Activated CD4-positive, alpha-beta T cell treated with anti-CD3 and anti-CD28 coated beads, Interleukin-2, amount 50 U/mL, for 4 hours (primary cell): ENCODE results near the gene C11orf21.

Experiments
- DNase-seq, 2 experiments: peaks; one replicate each; pipeline ENCODE4 v3.0.0-alpha.2; 2020

Gene C11orf21

GRCh38 chr11:2320568-2321310 is 19.0 kb upstream of the C11orf21 start:
- DNase-seq, result no peak

- DNase-seq, result no peak
Measured at GRCh38 chr11:2319791-2320472, 18.2 kb upstream of the C11orf21 start.

- DNase-seq, result no peak
Measured at GRCh38 chr11:2318707-2319106, 17.0 kb upstream of the C11orf21 start.

- no peak for DNase-seq
Measured at GRCh38 chr11:2318123-2318522, 16.4 kb upstream of the C11orf21 start.

DNA sequence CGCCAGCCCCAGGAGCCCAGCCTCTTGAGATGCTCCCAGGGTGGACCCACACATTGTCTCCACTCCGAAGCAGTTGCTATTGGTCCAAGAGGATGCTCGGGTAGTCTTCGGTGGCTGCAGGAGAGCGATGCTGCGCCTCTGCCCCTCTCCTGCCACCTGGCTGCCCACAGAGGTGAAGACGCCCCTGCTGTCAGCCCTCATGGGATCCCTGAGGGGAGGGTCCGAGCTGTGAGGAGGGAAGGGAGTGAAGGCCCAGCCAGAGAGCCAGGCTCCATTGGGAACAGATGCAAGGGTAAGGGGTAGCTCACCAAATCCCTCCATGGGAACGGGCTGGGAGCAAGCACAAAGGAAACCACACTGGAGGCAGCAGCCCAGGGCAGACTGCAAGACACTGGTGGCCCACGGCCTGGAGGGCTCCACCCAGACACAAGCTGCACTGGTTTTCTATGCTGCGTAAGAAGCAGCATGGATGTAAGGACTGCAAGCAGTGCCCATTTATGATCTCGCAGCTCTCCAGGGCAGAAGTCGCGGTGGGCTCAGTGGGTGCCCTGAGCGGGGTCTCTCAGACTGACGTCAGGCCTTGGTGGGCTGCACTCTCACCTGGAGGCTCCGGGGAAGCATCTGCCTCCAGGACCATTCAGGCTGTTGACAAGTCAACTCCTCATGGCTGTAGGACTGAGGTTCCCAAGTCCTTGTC is 15.8 kb upstream of the C11orf21 start:
- DNase-seq, result no peak

- DNase-seq, result no peak
Measured at GRCh38 chr11:2316963-2317244, 15.2 kb upstream of the C11orf21 start.

DNA sequence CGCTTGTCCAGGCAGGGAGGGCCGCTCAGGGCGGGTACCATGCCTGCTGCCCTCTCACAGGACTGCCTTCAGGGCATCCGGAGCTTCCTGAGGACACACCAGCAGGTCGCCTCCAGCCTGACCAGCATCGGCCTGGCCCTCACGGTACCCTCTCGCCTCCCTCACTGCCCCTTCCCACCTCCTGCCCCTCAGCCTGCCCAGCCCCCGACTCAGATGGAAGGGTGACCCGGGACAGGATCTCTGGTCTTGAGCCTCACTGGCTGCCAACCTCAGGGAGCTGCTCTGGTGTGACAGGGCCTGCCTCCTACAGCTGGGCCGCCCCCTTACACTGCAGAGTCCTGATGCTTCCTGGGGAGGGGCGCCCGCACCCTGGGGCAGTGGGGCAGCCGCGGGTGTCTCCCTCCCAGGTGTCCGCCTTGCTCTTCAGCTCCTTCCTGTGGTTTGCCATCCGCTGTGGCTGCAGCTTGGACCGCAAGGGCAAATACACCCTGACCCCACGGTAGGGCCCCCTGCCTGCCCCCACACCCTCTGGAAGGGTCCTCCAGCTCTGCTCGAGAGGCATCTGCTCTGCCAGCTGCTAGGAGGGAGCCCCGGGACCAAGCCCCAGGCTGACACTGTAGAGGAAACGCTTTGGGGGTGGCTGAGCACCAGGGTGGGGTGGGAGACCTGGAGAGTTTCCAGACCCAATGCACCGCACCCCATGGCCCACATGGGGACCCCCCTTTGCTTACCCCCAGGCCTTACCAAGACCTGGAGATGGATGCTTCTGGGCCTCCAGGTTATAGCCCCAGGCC is 14.6 kb upstream of the C11orf21 start:
- no peak for DNase-seq

- no peak for DNase-seq
Measured at GRCh38 chr11:2315395-2316168, 13.9 kb upstream of the C11orf21 start.

- no peak for DNase-seq
Measured at GRCh38 chr11:2314525-2315394, 13.0 kb upstream of the C11orf21 start.

GRCh38 chr11:2314136-2314524 is 12.4 kb upstream of the C11orf21 start:
- DNase-seq, result no peak

GRCh38 chr11:2313051-2313951 is 11.6 kb upstream of the C11orf21 start:
- no peak for DNase-seq

DNA sequence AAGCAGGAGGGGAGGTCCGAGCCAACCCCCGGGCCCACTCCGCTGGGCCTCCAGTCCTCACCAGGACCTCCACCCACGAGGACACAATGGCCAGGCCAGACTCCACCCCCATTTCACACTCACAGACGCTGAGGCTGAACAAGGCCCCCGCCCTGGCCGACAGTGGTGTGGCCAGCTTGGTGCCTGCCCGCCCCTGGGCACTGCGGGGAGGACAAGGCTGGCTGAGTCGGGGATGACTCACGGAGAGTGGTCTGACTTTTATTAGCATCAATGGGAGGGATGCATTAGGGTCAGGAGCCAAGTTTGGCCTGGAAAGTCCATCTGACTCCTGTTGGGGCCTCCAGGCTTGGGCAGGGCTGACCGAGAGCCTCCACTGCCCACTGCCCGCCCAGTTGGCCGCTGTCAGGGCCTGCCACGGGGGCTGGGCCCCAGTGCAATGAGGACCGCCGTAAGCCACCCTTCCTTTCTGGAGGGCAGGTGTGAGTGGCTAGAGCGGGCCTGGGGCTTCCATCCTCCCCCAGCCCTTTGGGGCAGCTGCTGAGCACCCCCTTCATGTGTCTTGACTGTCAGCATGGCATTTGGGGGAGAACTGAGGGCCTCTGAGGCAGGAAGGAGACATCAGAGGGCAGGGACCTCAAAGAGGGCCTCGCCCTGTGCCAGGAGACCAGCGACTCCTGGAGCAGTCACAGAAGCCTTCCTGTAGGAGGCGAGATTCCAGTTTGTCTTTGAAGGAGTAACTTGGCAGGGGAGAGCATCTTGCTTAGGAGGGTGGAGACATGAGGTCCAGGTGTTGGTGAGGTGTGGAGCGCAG is 10.7 kb upstream of the C11orf21 start:
- DNase-seq, result no peak

DNA sequence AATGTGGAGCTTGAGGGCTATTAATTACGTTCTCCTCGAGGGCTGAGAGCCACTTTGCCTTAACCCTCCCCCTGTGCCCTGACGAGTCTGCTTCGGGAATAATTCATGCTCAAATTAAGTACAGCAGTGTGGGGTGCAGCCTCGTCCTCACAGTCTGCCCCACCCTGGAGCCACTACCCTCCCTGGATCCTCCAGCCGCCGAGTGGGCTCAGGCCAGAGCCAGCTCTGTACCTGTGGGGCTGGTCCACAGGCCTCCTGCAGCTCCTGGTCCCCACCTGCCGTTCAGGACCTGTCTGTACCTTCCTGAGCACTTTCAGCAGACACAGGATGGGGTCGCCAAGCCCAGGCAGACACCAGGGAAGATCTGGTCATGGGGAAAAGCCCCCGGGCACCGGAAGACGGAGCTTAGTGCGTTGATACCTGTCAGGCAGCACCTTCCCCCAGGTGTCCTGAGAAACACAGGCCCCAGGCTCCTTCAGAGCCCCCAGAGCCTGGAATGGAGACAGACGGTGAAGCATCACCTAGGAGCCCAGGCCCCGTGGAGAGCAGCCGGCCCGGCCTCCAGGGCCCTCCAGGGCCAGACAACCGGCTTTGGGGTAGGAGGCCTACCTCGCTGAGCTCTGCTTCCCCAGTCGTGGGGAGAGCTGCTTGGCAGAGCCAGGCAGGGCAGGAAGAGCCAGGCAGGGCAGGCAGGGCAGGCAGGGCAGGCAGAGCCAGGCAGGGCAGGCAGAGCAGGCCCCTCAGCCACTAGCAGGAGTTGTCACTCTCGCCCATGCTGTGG is 9.8 kb upstream of the C11orf21 start:
- DNase-seq, result no peak

DNA sequence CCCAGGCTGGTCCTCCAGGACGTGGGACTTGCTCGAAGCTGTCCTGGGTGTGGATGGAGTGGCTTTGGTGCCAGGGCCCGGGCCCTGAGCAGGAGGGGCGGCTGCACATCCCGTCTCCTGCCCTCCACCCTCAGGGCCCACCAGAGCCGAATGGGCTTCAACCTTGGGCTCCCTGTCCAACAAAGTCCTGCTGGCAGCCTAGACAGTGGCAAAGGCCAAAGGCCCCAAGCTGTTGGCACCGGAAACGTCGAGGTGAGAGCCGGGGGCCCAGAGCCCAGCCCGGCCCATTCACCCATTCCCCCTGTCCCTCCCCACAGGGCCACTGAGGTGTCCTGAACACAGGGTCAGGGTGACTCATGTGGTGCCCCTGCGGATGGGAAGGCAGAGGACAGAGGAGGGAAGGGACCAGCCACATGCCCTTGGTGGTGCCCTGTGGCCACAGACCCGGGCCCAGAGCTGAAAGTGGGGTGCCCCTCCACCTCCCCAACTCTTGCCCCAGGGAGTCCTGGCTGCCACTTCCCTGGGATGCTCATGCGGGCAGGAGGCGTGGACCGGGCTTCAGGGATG is 9.2 kb upstream of the C11orf21 start:
- DNase-seq, result no peak

GRCh38 chr11:2310073-2310785 is 8.5 kb upstream of the C11orf21 start:
- DNase-seq, result no peak

DNA sequence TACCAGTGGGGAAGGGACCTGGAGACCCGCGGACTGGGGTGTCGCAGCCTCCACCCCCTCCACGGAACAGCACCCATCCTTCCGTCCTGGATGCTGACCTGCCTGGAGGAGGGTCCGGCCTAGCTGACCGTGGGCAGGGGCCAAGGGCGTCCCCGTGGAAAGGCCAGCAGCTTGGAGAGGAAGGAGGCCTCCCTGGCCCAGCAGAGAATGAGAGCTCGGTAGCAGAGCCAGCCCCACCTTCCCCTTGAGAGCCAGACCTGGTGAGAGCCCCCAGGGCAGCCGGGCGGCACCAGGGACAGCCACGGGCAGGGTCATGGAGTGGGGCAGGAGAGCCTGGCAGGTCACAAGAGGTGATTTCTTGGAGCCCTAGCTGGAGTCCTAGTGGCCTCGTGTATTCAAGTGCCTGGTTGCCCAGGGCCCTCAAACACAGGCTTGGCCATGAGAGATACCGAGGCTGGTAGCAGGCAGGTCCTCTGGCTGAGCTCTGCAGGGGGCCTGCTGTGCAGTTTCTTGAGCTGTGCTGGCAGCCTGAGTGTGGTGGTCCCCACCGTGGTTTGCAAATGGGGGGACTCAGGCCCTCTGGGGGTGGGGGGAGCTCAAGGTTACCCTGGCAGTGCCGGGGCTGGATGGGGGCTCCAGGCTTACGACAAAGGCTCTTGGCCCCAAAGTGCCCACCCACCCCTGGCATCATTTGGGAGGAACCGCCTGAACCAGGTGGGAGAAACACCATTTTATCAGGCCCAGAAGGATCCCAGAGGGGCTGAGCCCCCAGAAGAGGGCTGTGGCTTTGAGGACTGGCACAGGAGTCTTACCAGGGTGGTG is 7.7 kb upstream of the C11orf21 start:
- no peak for DNase-seq

GRCh38 chr11:2308713-2309112 is 7.0 kb upstream of the C11orf21 start:
- no peak for DNase-seq
